Suprapubic skin (tissue), 4 donors: Measurements from ENCODE around the gene PDP2.

Experiments used
- CTCF ChIP-seq, 2 donors: fragments of 200-600 bp in 1 of 2; fragments of 450-650 bp in 1 of 2; sonication (generic) in 1 of 2; IDR thresholded peaks; one replicate each; pipeline ENCODE4 v1.5.1; 2016 to 2019; ENCODE audit warnings: antibody characterized with exemption in 2 of 2, mild to moderate bottlenecking in 1 of 2, moderate library complexity in 1 of 2
- POLR2A ChIP-seq, 2 donors: fragments of 450-650 bp; IDR thresholded peaks; one replicate each; pipeline ENCODE4 v1.6.1; 2017; ENCODE audit warnings: antibody characterized with exemption in 2 of 2, mild to moderate bottlenecking in 2 of 2, moderate library complexity in 2 of 2
- POLR2AphosphoS5 ChIP-seq, 3 donors: sonication (generic); formaldehyde crosslinking; IDR thresholded peaks; one replicate each; pipeline ENCODE4 v1.6.1; 2017; ENCODE audit warnings: antibody characterized with exemption in 3 of 3

- no peak for TF ChIP-seq CTCF (IDR thresholded peaks at IDR 0.05)
- TF ChIP-seq POLR2AphosphoS5 (IDR thresholded peaks at IDR 0.05): no peak
- TF ChIP-seq POLR2A (IDR thresholded peaks at IDR 0.05): no peak
These were observed 25.6 kb downstream of the PDP2 start for GRCh38 chr16:66905633-66906539.
